Fibroblast of skin of left biceps (primary cell): ENCODE results near the gene NLK.
"Not testable (repeated sequence)": the region's sequence is repeated elsewhere in the genome, so short reads cannot be mapped to it uniquely, and the experiment has no call there.

ENCODE experiments used
- DNase-seq, 2 experiments: peaks; one replicate each; pipeline ENCODE4 v3.0.0-alpha.2; 2013; ENCODE audit warnings: low read depth in 2 of 2

Gene NLK

GRCh38 chr17:28196636-28197035, 154.2 kb downstream of the NLK start:
- DNase-seq = no peak

- DNase-seq = no peak
Measured at GRCh38 chr17:28199115-28199514, 156.6 kb downstream of the NLK start.

- DNase-seq = no peak
Measured at GRCh38 chr17:28199728-28200127, 157.3 kb downstream of the NLK start.

- no peak for DNase-seq
Measured at GRCh38 chr17:28201315-28201714, 158.8 kb downstream of the NLK start.

- DNase-seq = no peak
Measured at GRCh38 chr17:28204244-28204643, 161.8 kb downstream of the NLK start.

GRCh38 chr17:28204751-28205150, 162.3 kb downstream of the NLK start:
- peak in 1 of 2 experiments; percentile 2 for DNase-seq

GRCh38 chr17:28206292-28206691, 163.8 kb downstream of the NLK start:
- no peak for DNase-seq

- no peak for DNase-seq
Measured at GRCh38 chr17:28211811-28212210, 169.3 kb downstream of the NLK start.

- DNase-seq = not testable (repeated sequence)
Measured at GRCh38 chr17:28213578-28213977, 171.1 kb downstream of the NLK start.

GRCh38 chr17:28216052-28216451, 173.6 kb downstream of the NLK start:
- no peak for DNase-seq

GRCh38 chr17:28216528-28216927, 174.1 kb downstream of the NLK start:
- DNase-seq = no peak

GRCh38 chr17:28219771-28220170, 177.3 kb downstream of the NLK start:
- DNase-seq = no peak

- no peak for DNase-seq
Measured at GRCh38 chr17:28221751-28222414, 179.4 kb downstream of the NLK start.

- no peak for DNase-seq
Measured at GRCh38 chr17:28225271-28225670, 182.8 kb downstream of the NLK start.

GRCh38 chr17:28225867-28226266, 183.4 kb downstream of the NLK start:
- DNase-seq = no peak

GRCh38 chr17:28226563-28227315, 184.3 kb downstream of the NLK start:
- no peak for DNase-seq

- DNase-seq = no peak
Measured at GRCh38 chr17:28227316-28228108, 185.0 kb downstream of the NLK start.

- no peak for DNase-seq
Measured at GRCh38 chr17:28228109-28228840, 185.8 kb downstream of the NLK start.

- no peak for DNase-seq
Measured at GRCh38 chr17:28228986-28229729, 186.7 kb downstream of the NLK start.

- DNase-seq = no peak
Measured at GRCh38 chr17:28230011-28230410, 187.5 kb downstream of the NLK start.

- not testable (repeated sequence) for DNase-seq
Measured at GRCh38 chr17:28230607-28231006, 188.1 kb downstream of the NLK start.
